Panc1 (cell line): Measurements from ENCODE around the gene RAMP1.

Experiments used
- POLR2AphosphoS5 ChIP-seq: IDR thresholded peaks from 2 replicates; pipeline ENCODE4 v1.6.1; 2012; ENCODE audit warnings: mild to moderate bottlenecking, low read depth, low read length, moderate library complexity
- SIN3A ChIP-seq: IDR thresholded peaks from 2 replicates; pipeline ENCODE4 v1.6.1; 2012; ENCODE audit warnings: low read depth, mild to moderate bottlenecking, low read length, moderate library complexity, borderline replicate concordance; ENCODE audit not compliant: insufficient read depth
- TCF7L2 ChIP-seq: IDR thresholded peaks from 2 replicates; pipeline ENCODE4 v1.6.1; 2011; ENCODE audit warnings: mild to moderate bottlenecking, low read depth, low read length, inconsistent platforms
- TF ChIP-seq, protein P1 (sequence below): fragments of 450-650 bp; IDR thresholded peaks from 2 replicates; pipeline ENCODE4 v1.5.1; 2017; ENCODE audit warnings: mild to moderate bottlenecking

DNA sequence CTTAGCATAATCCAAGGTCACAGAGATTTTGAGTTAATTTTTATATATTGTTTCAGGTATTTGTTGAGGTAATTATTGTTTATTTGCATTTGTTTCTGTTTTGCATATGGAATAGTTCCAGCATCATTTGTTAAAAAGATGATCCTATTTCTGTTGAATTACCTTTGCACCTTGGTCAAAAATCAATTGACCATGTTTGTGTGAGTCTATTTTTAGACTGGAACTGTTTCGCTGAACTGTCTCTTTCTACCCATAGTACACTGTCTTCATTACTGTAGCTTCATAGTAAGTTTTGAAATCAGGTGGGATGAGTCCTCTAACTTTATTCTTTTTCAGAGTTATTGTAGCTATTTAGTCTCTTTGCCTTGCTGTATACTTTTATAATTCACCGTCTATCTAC, 28.9 kb upstream of the RAMP1 start:
- TF ChIP-seq, protein P1, sequence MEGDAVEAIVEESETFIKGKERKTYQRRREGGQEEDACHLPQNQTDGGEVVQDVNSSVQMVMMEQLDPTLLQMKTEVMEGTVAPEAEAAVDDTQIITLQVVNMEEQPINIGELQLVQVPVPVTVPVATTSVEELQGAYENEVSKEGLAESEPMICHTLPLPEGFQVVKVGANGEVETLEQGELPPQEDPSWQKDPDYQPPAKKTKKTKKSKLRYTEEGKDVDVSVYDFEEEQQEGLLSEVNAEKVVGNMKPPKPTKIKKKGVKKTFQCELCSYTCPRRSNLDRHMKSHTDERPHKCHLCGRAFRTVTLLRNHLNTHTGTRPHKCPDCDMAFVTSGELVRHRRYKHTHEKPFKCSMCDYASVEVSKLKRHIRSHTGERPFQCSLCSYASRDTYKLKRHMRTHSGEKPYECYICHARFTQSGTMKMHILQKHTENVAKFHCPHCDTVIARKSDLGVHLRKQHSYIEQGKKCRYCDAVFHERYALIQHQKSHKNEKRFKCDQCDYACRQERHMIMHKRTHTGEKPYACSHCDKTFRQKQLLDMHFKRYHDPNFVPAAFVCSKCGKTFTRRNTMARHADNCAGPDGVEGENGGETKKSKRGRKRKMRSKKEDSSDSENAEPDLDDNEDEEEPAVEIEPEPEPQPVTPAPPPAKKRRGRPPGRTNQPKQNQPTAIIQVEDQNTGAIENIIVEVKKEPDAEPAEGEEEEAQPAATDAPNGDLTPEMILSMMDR: no peak
- TF ChIP-seq POLR2AphosphoS5 (no peak), TCF7L2 (no peak), SIN3A (no peak)
